ENCODE results near the gene SPCS3.
A peak's percentile ranks its signal among the peaks of the same experiment; 100 is the strongest.

The SPCS3 gene

GRCh38 chr4:176367771-176368465 lies 48.2 kb downstream of the SPCS3 start:
- intact Hi-C loops (cut with DNase I; ENCODE audit: low total_unique reads) = no loop called here
- H3K9me3 ChIP-seq = peaks cover 0 to 3% (median 0%) of the 10 kb centered on the region in 3 donors

GRCh38 chr4:176376032-176376614 lies 56.4 kb downstream of the SPCS3 start:
- DNase-seq = no peak
- Histone ChIP-seq H3K4me1 (no peaks in the 10 kb centered on the region), H3K9me3 (no peaks in the 10 kb centered on the region), H3K27me3 (no peaks in the 10 kb centered on the region), H3K27ac (no peak overlapping the region), H3K4me3 (no peak overlapping the region), H3K36me3 (no peaks in the 10 kb centered on the region)
- TF ChIP-seq CTCF (IDR thresholded peaks at IDR 0.05) = peak; percentile 26 to 27
- intact Hi-C loops (cut with DNase I; ENCODE audit: low total_unique reads) = loop anchor here (10.0 kb wide), 1 partner anchor 669 kb away; no protein-coding TSS in a partner anchor

More at GRCh38 chr4:176367771-176368465, 48.2 kb downstream of the SPCS3 start:
- no peak overlapping the region for H3K27ac ChIP-seq
- H3K27me3 ChIP-seq = no peaks in the 10 kb centered on the region
- H3K4me3 ChIP-seq = no peak overlapping the region
- H3K36me3 ChIP-seq = no peaks in the 10 kb centered on the region
- no peaks in the 10 kb centered on the region for H3K4me1 ChIP-seq
- DNase-seq = no peak
- no peak for TF ChIP-seq CTCF (IDR thresholded peaks at IDR 0.05)

- H3K4me1 ChIP-seq = no peaks in the 10 kb centered on the region
- no peak overlapping the region for H3K4me3 ChIP-seq
- intact Hi-C loops (cut with DNase I; ENCODE audit: low total_unique reads) = loop anchor here (10.0 kb wide), 1 partner anchor 667 kb away; no protein-coding TSS in a partner anchor
- no peak for DNase-seq
- no peaks in the 10 kb centered on the region for H3K27me3 ChIP-seq
- H3K36me3 ChIP-seq = no peaks in the 10 kb centered on the region
- H3K9me3 ChIP-seq = no peaks in the 10 kb centered on the region
- no peak for TF ChIP-seq CTCF (IDR thresholded peaks at IDR 0.05)
- H3K27ac ChIP-seq = no peak overlapping the region
Measured at GRCh38 chr4:176377780-176378179, 58.0 kb downstream of the SPCS3 start.

- no peaks in the 10 kb centered on the region for H3K36me3 ChIP-seq
- H3K4me1 ChIP-seq = no peaks in the 10 kb centered on the region
- no peak overlapping the region for H3K27ac ChIP-seq
- no peak for DNase-seq
- H3K9me3 ChIP-seq = no peaks in the 10 kb centered on the region
- intact Hi-C loops (cut with DNase I; ENCODE audit: low total_unique reads) = no loop called here
- H3K27me3 ChIP-seq = no peaks in the 10 kb centered on the region
- TF ChIP-seq CTCF (IDR thresholded peaks at IDR 0.05) = no peak
- H3K4me3 ChIP-seq = no peak overlapping the region
Measured at GRCh38 chr4:176380352-176381157, 60.8 kb downstream of the SPCS3 start.
